ENCODE data around the gene SRA1. TPM values are rescaled to one million over a fixed set of nuclear protein-coding genes. Genes with fewer than 3 reads are reported as not detected.

SRA1 gene
- total and polyA plus RNA-seq, 2 experiments from 2014 or later = 46.2 to 90.6 TPM

DNA sequence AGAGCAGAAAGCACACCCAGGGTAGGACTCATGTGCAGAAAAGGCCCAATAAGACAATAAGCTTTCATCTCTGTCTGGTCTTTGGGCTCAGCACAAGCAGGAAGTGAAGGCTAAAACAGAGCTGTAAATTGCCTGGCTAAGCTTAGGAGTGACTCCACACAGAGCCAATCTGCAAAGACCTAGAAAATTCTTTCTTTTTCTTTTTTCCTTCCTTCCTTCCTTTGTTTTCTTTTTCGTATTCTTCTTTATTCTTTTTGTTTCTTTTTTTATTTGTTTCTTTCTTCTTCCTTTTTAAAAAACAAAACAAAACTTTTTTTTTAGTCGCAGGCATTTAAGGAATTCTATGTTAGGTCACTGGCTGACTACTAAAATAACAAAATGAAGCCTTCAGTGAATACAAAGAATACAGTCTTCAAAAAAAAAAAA is 19.5 kb upstream of the SRA1 start:
- H3K4me2 ChIP-seq (ENCODE audit: unreplicated experiment) = no peak overlapping the region
- H3K9ac ChIP-seq = no peak overlapping the region
- H3K4me3 ChIP-seq = no peak overlapping the region
- no peaks in the 10 kb centered on the region for H3K9me2 ChIP-seq (ENCODE audit: insufficient read depth)
- no peaks in the 10 kb centered on the region for H3F3A ChIP-seq (ENCODE audit: insufficient read depth)
- no peak for TF ChIP-seq EZH2 (IDR thresholded peaks at IDR 0.05; ENCODE audit: insufficient read depth, poor library complexity, severe bottlenecking)
- no peak for TF ChIP-seq EZH2phosphoT487 (IDR thresholded peaks at IDR 0.05; ENCODE audit: insufficient read depth, low read depth)
- no peaks in the 10 kb centered on the region for H3K36me3 ChIP-seq (ENCODE audit: low read depth)
- H3K9me3 ChIP-seq (ENCODE audit: low read depth) = no peaks in the 10 kb centered on the region
- H4K20me1 ChIP-seq (ENCODE audit: insufficient read depth) = no peaks in the 10 kb centered on the region
- H3K79me2 ChIP-seq (ENCODE audit: insufficient read depth) = no peaks in the 10 kb centered on the region
- no peaks in the 10 kb centered on the region for H3K27me3 ChIP-seq (replicated peaks; ENCODE audit: insufficient read depth)
- in situ Hi-C loops (cut with MboI) = no loop called here
- DNase-seq = peak; percentile 26
- H3K27ac ChIP-seq = no peak overlapping the region
- no peaks in the 10 kb centered on the region for H3K4me1 ChIP-seq (ENCODE audit: insufficient read depth)
- 24 to 32% methylated on average over 2 of the region's 2 CpGs for WGBS, 2 experiments (ENCODE audit: low coverage in 1 of 2, low lambda C conversion rate in 2 of 2, missing lambda C conversion rate in 2 of 2)
- H2AFZ ChIP-seq = peak overlapping the region; percentile 67

DNA sequence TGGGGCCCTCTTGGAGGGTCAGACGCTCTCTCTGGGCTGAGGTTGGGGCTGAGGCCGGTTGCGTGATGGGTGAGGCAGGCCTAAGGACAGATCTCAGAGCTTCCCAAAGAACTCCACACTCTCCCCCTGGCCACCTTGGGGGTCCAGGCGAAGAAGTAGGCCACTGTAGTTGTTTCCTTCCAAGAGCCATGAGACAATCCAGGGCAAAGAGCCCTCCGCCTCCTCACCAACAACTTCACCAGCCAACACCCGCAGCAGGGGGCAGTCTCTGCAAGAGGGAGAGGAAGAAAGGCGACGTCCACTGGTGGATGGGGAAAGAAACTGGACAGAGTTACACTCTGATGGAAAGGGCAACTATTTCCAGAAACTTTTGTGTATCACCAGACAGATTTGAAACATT is 18.0 kb upstream of the SRA1 start:
- TF ChIP-seq EZH2 (IDR thresholded peaks at IDR 0.05; ENCODE audit: insufficient read depth, poor library complexity, severe bottlenecking) (no peak), EZH2phosphoT487 (IDR thresholded peaks at IDR 0.05; ENCODE audit: insufficient read depth, low read depth) (no peak)
- H3K36me3 ChIP-seq (ENCODE audit: low read depth) = no peaks in the 10 kb centered on the region
- H3K9me3 ChIP-seq (ENCODE audit: low read depth) = no peaks in the 10 kb centered on the region
- peak; percentile 69 for DNase-seq
- H3F3A ChIP-seq (ENCODE audit: insufficient read depth) = no peaks in the 10 kb centered on the region
- no peaks in the 10 kb centered on the region for H3K9me2 ChIP-seq (ENCODE audit: insufficient read depth)
- H3K4me1 ChIP-seq (ENCODE audit: insufficient read depth) = no peaks in the 10 kb centered on the region
- no peaks in the 10 kb centered on the region for H4K20me1 ChIP-seq (ENCODE audit: insufficient read depth)
- in situ Hi-C loops (cut with MboI) = no loop called here
- no peak overlapping the region for H3K4me2 ChIP-seq (ENCODE audit: unreplicated experiment)
- no peak overlapping the region for H2AFZ ChIP-seq
- no peaks in the 10 kb centered on the region for H3K27me3 ChIP-seq (replicated peaks; ENCODE audit: insufficient read depth)
- H3K9ac ChIP-seq = no peak overlapping the region
- no peaks in the 10 kb centered on the region for H3K79me2 ChIP-seq (ENCODE audit: insufficient read depth)
- WGBS, 2 experiments (ENCODE audit: low coverage in 1 of 2, low lambda C conversion rate in 2 of 2, missing lambda C conversion rate in 2 of 2) = 62 to 68% methylated on average over 8 of the region's 8 CpGs
- no peak overlapping the region for H3K4me3 ChIP-seq
- no peak overlapping the region for H3K27ac ChIP-seq

DNA sequence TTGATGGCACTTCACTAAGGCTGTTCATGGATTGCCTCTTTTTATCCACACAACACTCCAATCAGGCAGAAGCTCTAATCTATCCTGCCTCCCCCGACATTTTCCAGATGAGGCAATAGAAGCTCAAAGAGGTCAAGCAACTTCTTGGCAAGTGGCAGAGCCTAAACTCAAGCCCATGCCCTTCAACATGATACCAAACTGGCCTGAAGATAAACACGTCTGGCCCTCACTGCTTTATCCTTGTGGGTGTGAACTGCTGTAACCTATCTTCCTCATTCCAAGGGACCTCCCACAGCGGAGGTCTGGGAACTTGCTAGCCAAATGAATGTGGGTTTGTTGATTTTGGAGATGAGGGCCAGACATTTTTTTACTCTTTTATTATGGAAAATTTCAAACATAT is 16.9 kb upstream of the SRA1 start:
- H3K36me3 ChIP-seq (ENCODE audit: low read depth) = no peaks in the 10 kb centered on the region
- H3K79me2 ChIP-seq (ENCODE audit: insufficient read depth) = 0 out of 2 replicates have a peak, but pooled peaks cover 2% of the 10 kb centered on the region
- H4K20me1 ChIP-seq (ENCODE audit: insufficient read depth) = no peaks in the 10 kb centered on the region
- H3K9me3 ChIP-seq (ENCODE audit: low read depth) = no peaks in the 10 kb centered on the region
- H3K4me1 ChIP-seq (ENCODE audit: insufficient read depth) = no peaks in the 10 kb centered on the region
- no peak overlapping the region for H3K4me2 ChIP-seq (ENCODE audit: unreplicated experiment)
- H3K27ac ChIP-seq = no peak overlapping the region
- no peaks in the 10 kb centered on the region for H3K9me2 ChIP-seq (ENCODE audit: insufficient read depth)
- no peak for DNase-seq
- H3K27me3 ChIP-seq (replicated peaks; ENCODE audit: insufficient read depth) = no peaks in the 10 kb centered on the region
- H3K9ac ChIP-seq = no peak overlapping the region
- H3K4me3 ChIP-seq = no peak overlapping the region
- in situ Hi-C loops (cut with MboI) = no loop called here
- TF ChIP-seq EZH2 (IDR thresholded peaks at IDR 0.05; ENCODE audit: insufficient read depth, poor library complexity, severe bottlenecking) (no peak), EZH2phosphoT487 (IDR thresholded peaks at IDR 0.05; ENCODE audit: insufficient read depth, low read depth) (no peak)
- H3F3A ChIP-seq (ENCODE audit: insufficient read depth) = no peaks in the 10 kb centered on the region
- 43 to 44% methylated on average over 3 of the region's 3 CpGs for WGBS, 2 experiments (ENCODE audit: low coverage in 1 of 2, low lambda C conversion rate in 2 of 2, missing lambda C conversion rate in 2 of 2)
- no peak overlapping the region for H2AFZ ChIP-seq

DNA sequence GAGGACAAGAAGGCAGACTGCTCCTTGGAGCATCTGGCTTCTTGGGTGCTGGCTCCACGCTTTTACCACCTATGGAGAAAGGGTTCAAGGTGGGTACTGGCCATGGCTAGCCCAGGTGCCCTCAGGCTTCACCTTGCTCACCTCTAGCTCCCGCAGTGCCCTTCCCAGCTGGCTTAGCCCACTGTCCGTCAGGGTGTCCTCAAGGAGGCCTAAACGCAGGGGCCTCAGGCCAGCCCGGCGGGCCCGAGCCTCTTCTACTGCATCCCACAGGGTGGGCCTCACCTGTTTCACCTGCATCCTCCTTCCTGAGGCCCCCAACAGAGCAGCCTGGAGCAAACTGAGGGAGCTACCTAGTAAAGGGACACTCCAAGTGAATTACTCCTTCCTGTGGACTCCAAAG is 16.4 kb upstream of the SRA1 start:
- Histone ChIP-seq H2AFZ (no peak overlapping the region), H3K9me3 (ENCODE audit: low read depth) (no peaks in the 10 kb centered on the region), H3K4me1 (ENCODE audit: insufficient read depth) (no peaks in the 10 kb centered on the region), H4K20me1 (ENCODE audit: insufficient read depth) (no peaks in the 10 kb centered on the region), H3K27ac (no peak overlapping the region), H3K9ac (no peak overlapping the region), H3K79me2 (ENCODE audit: insufficient read depth) (peaks cover 6% of the 10 kb centered on the region; the same call in 1 of the 2 replicates), H3K4me3 (no peak overlapping the region), H3K9me2 (ENCODE audit: insufficient read depth) (no peaks in the 10 kb centered on the region), H3K4me2 (ENCODE audit: unreplicated experiment) (no peak overlapping the region), H3K27me3 (replicated peaks; ENCODE audit: insufficient read depth) (no peaks in the 10 kb centered on the region), H3F3A (ENCODE audit: insufficient read depth) (no peaks in the 10 kb centered on the region), H3K36me3 (ENCODE audit: low read depth) (no peaks in the 10 kb centered on the region)
- in situ Hi-C loops (cut with MboI) = no loop called here
- DNase-seq = no peak
- TF ChIP-seq EZH2 (IDR thresholded peaks at IDR 0.05; ENCODE audit: insufficient read depth, poor library complexity, severe bottlenecking) = no peak
- no peak for TF ChIP-seq EZH2phosphoT487 (IDR thresholded peaks at IDR 0.05; ENCODE audit: insufficient read depth, low read depth)
- 88 to 94% methylated on average over 7 of the region's 7 CpGs for WGBS, 2 experiments (ENCODE audit: low coverage in 1 of 2, low lambda C conversion rate in 2 of 2, missing lambda C conversion rate in 2 of 2)

DNA sequence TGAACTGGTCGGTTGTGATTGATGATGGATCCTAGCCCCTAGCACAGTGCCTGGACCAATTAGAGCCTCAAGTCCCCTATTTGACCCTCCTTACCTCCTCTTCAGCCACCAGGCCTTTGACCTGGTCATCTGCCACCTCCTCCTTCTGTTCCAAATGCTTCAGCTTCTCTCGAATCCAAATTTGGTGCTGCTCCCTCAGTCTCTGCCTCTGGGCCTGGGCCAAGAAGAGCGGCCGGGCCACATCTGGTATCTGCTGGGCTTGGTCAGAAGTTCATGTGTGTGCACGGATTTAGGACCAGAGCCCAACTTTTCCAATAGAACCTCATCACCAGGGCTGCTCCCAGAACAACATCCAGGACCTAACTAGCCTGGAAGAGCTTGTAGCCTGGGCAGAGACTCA is 13.8 kb upstream of the SRA1 start:
- Histone ChIP-seq H2AFZ (no peak overlapping the region), H3K9ac (no peak overlapping the region), H3F3A (ENCODE audit: insufficient read depth) (0 out of 2 replicates have a peak, but pooled peaks cover 1% of the 10 kb centered on the region), H3K4me1 (ENCODE audit: insufficient read depth) (peaks cover 2% of the 10 kb centered on the region; the same call in 1 of the 2 replicates), H3K9me3 (ENCODE audit: low read depth) (no peaks in the 10 kb centered on the region), H3K79me2 (ENCODE audit: insufficient read depth) (peaks cover 32% of the 10 kb centered on the region), H3K4me3 (no peak overlapping the region), H3K27me3 (replicated peaks; ENCODE audit: insufficient read depth) (no peaks in the 10 kb centered on the region), H3K4me2 (ENCODE audit: unreplicated experiment) (no peak overlapping the region), H3K27ac (no peak overlapping the region), H4K20me1 (ENCODE audit: insufficient read depth) (no peaks in the 10 kb centered on the region), H3K9me2 (ENCODE audit: insufficient read depth) (no peaks in the 10 kb centered on the region), H3K36me3 (ENCODE audit: low read depth) (peaks cover 8% of the 10 kb centered on the region; the same call in 1 of the 2 replicates)
- no peak for TF ChIP-seq EZH2phosphoT487 (IDR thresholded peaks at IDR 0.05; ENCODE audit: insufficient read depth, low read depth)
- no peak for TF ChIP-seq EZH2 (IDR thresholded peaks at IDR 0.05; ENCODE audit: insufficient read depth, poor library complexity, severe bottlenecking)
- no peak for DNase-seq
- in situ Hi-C loops (cut with MboI) = no loop called here
- 30 to 33% methylated on average over 5 of the region's 5 CpGs for WGBS, 2 experiments (ENCODE audit: low coverage in 1 of 2, low lambda C conversion rate in 2 of 2, missing lambda C conversion rate in 2 of 2)
